GM18868 (cell line): Measurements from ENCODE around the gene C2orf74.

Experiments
- ATAC-seq: cut with Tn5 transposase; IDR thresholded peaks from one replicate; pipeline ENCODE4 v1.9.1; 2021; ENCODE audit warnings: mild to moderate bottlenecking, moderate library complexity; ENCODE audit not compliant: unreplicated experiment

The C2orf74 gene

DNA sequence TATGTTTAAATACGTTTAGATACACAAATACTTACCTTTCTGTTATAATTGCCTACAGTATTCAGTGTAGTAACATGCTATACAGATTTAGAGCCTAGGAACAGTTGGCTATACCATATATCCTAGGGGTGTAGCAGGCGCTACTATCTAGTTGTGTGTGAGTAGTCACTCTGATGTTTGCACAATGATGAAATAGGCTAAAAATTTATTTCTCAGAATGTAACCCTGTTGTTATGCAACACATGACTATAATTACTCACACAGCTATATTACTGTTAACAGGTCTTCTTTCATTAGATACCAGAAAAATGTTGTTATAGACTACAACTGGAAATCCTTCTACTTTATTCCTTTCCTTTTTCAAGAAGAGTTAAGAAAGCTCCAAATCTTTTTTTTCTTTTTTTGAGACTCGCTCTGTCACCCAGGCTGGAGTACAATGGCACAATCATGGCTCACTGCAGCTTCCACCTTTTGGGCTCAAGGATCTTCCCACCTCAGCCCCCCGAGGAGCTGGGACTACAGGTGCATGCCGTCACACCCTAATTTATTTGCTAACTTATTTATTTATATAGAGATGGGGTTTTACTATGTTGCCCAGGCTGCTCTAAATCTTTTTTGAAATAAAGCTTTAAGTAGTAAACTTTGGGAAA lies 48.5 kb downstream of the C2orf74 start:
- no peak for ATAC-seq

- ATAC-seq: no peak
Observed at GRCh38 chr2:61214171-61214570, 52.2 kb downstream of the C2orf74 start.
